ENCODE results near the gene EVX1.

The EVX1 gene

GRCh38 chr7:27242555-27243339 lies at the start of gene EVX1:
Gene EVX1 (plus strand): TSS chr7:27242802. CDS start chr7:27243031, 229 bp downstream.
- DNase-seq, result no peak

DNA sequence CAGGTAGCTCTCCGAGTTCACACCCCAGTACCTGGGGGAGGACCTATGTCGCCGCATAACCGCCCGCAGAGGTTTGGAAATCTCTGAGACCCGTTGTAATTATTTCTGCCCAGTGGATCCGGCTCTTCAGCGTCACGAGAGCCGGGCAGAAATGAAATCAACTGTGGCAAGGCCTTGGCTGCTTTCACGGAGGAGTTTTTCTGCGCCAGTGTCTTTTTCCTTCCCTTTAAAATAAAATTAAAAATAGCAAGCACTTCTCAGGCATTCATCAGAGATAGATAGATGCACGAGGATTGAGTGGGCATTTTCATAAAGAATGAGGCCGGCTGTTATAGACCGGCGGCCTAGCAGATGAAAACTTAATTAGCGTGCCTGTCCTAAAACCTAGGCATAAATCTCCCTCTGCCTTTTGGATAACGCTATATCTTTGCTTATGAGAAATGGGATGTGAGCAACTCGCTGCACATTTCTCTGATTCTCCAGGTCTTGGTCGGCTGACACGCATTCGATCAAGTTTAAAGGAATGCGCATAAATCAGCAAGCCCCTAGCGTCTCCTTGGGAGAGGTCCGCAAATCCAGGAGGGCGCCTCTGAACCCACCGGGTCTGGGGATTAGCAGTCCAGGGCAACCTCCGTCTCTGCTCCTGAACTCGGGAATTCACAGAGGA lies 49.1 kb upstream of the EVX1 start:
- no peak for DNase-seq

- DNase-seq, result no peak
These were observed 48.6 kb upstream of the EVX1 start for GRCh38 chr7:27194002-27194352.

- DNase-seq, result no peak
These were observed 47.8 kb upstream of the EVX1 start for GRCh38 chr7:27194686-27195379.

GRCh38 chr7:27196287-27196767 lies 46.3 kb upstream of the EVX1 start:
- DNase-seq, result peak; percentile 56

GRCh38 chr7:27197137-27198042 lies 45.2 kb upstream of the EVX1 start:
- no peak for DNase-seq

DNA sequence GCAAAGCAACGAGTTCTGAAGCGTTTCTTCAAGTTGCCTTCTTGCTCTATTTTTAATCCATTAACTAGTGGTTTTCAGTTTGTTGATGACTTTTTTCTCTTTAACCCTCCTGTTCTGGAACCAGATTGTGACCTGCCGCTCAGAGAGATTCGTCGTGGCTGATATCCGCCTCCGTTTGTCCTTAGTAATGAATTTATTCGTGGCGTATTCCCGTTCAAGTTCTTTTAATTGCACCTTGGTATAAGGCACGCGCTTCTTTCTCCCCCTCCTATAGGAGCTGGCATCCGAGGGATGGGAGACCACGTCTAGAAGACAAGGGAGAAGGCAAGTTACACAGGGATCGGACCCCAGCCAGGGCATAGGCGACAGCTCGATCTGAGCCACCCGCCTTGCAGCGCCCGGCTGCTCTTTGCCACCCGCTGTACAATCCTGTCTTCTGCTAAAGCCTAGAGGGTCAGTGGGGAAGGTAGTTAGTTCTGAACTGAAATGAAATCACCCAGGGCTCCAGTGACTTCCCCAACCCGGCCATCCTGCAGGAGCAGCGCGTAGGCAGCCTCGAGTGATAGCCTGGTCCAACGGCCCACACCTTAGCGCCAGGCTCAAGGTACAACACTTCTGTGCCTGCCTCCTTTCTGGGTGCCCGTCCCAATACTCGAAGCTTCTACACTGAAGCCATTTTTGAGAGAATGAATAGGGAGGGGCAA lies 44.3 kb upstream of the EVX1 start:
- no peak for DNase-seq

GRCh38 chr7:27198871-27199801 lies 43.5 kb upstream of the EVX1 start:
- no peak for DNase-seq

GRCh38 chr7:27199849-27200760 lies 42.5 kb upstream of the EVX1 start, which contains the start of gene HOXA13:
Gene HOXA13 (minus strand): TSS chr7:27200091. CDS start chr7:27200077, 14 bp downstream.
- DNase-seq, result no peak

DNA sequence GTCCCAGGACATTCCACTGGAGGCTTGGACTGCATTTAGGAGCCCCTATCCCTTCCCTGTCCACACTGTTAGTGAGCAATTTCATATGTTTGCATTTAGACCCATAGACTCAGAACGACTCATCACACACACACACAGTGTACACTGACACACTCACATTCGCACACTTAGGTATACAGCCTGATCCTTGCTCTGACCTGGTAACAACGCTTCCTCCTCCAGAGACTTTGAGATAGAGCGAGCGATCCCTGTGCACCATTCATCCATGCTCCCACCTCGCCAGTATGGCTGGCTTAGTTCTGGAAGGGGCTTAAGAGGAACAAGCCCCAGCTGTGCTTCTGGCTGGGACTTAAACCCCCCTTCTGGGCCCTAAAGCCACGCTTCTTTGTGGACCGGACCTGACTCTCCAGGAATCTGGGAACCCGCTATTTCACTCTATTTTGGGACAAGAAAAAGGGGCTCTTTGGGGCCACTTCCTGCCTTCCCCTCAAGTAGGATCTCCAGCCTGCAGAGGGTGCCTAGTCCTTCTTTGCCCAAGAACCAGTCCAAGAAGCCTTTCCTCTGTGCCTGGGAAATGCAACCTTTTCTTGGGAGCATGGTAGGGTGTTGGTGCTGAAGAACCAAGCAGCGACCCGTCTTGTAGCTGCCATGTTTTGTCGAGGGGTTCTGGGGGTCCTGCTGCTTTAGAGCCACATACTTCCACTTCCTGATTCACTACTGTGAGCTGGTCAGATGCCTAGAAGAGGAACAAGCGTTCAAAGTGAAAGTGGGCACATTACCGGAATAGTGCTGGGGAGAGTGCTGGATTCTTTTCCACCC lies 41.6 kb upstream of the EVX1 start:
- DNase-seq, result no peak

- no peak for DNase-seq
These were observed 41.0 kb upstream of the EVX1 start for GRCh38 chr7:27201580-27202017.

GRCh38 chr7:27202018-27202861 lies 40.4 kb upstream of the EVX1 start:
- no peak for DNase-seq

GRCh38 chr7:27202862-27203134 lies 39.8 kb upstream of the EVX1 start:
- DNase-seq, result no peak

- DNase-seq, result no peak
These were observed 39.1 kb upstream of the EVX1 start for GRCh38 chr7:27203365-27203953.

DNA sequence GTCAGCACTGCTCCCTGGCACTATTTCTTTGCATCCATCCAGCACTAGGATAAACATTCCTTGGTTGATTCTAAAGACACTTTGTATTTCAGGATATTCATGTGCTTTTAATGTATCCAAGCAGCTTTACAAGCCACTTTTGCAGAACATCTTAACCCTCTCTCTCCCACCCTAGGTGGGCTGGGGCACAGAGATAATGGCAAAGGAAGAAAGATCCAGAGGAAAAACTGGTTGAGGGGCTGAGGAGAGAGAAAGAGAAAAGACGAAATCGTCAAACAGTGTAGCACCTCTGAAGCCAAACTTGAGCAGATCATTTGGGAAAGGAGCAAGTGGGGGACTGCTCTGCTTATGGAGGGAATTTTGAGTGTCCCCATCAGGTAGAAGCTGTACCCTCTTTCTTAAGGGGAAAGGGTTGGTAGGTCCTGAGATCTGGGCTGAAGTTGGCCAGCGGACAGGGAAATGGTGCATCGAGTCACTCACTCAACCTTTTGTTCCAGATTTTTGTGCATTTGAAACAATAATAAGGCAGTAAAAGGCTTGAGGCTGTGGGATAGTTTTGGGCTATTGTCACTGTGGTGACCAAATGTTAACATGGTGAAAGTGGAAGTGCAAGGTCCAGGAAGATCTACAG lies 38.5 kb upstream of the EVX1 start:
- DNase-seq, result no peak

DNA sequence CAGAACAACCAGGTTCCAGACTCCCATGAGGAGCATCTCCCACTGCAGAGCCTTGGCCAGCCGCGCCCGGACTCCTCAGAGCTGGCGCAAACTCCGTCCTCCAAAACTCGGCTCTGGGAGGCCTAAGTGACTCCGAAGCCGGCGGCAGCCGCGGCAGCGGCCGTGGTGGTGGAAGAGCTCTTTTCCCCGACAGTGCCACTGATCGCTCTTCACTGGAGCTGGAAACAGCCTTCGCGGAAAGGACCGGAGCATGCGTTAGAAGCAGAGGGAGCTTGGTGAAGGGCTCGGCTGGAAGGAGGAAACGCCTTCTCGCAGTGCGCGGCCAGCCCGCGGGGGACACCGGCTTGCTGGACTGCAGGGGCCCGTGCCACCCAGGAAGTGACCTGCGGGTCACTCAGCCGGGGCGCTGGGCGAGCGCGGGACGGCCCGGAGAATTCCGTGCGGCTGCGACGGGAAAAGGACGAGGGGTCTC lies 37.7 kb upstream of the EVX1 start:
- no peak for DNase-seq
